CMK (cell line): ENCODE data around the gene ZFP36L2.

Experiments used
- DNase-seq: peaks from one replicate; pipeline ENCODE4 v3.0.0-alpha.2; 2010; ENCODE audit warnings: low read depth

The ZFP36L2 gene

GRCh38 chr2:43248621-43249020 lies 22.2 kb upstream of the ZFP36L2 start:
- no peak for DNase-seq

GRCh38 chr2:43246641-43247040 lies 20.2 kb upstream of the ZFP36L2 start:
- DNase-seq = no peak

GRCh38 chr2:43241558-43241957 lies 15.2 kb upstream of the ZFP36L2 start:
- DNase-seq = no peak

- DNase-seq = no peak
Observed at GRCh38 chr2:43240766-43241150, 14.4 kb upstream of the ZFP36L2 start.

- DNase-seq = no peak
Observed at GRCh38 chr2:43239981-43240765, 13.8 kb upstream of the ZFP36L2 start.

- DNase-seq = no peak
Observed at GRCh38 chr2:43238813-43239212, 12.4 kb upstream of the ZFP36L2 start.

GRCh38 chr2:43238176-43238575 lies 11.8 kb upstream of the ZFP36L2 start:
- DNase-seq = no peak

- no peak for DNase-seq
Observed at GRCh38 chr2:43233218-43234212, 7.1 kb upstream of the ZFP36L2 start.

- no peak for DNase-seq
Observed at GRCh38 chr2:43230951-43231827, 4.8 kb upstream of the ZFP36L2 start.

GRCh38 chr2:43230351-43230885 lies 4.0 kb upstream of the ZFP36L2 start:
- DNase-seq = no peak

- DNase-seq = no peak
Observed at GRCh38 chr2:43228756-43229659, 2.6 kb upstream of the ZFP36L2 start.

GRCh38 chr2:43228321-43228751 lies 1.9 kb upstream of the ZFP36L2 start:
- DNase-seq = no peak

- DNase-seq = no peak
Observed at GRCh38 chr2:43227830-43228281, 1.4 kb upstream of the ZFP36L2 start.

- DNase-seq = no peak
Observed at GRCh38 chr2:43226955-43227829, 786 bp upstream of the ZFP36L2 start.

- DNase-seq = peak; percentile 76
Observed at GRCh38 chr2:43225788-43226557, 433 bp downstream of the ZFP36L2 start.

- no peak for DNase-seq
Observed at GRCh38 chr2:43225093-43225787, 1.2 kb downstream of the ZFP36L2 start.

- DNase-seq = no peak
Observed at GRCh38 chr2:43224571-43225092, 1.8 kb downstream of the ZFP36L2 start.

- DNase-seq = no peak
Observed at GRCh38 chr2:43224131-43224570, 2.3 kb downstream of the ZFP36L2 start.
